Ishikawa (cell line): ENCODE results near the gene RADIL.

Experiments used
- TAF1 ChIP-seq: IDR thresholded peaks from 2 replicates; pipeline ENCODE4 v1.6.1; 2012; ENCODE audit warnings: low read depth, mild to moderate bottlenecking
- TF ChIP-seq, protein P1 (sequence below): IDR thresholded peaks from 2 replicates; pipeline ENCODE4 v1.6.1; 2012; ENCODE audit warnings: low read depth, mild to moderate bottlenecking

DNA sequence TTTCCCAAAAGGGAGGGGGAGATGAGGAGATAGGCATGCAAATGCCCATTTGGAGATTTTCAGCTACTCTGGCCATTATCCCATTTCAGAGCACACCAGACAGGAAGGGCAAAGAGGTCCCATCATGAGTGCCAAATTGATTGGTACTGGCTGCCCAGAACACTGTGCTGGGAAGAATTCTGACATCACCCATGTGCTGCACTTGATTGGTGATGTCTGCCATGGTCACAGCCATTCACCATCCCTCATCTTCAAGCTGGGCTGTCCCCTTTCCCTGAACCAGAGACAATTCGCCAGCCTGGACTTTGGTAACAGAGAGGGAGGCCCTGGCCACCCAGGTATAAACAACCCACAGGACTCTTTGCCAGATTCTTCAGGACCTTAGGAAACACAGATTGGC is 23.2 kb upstream of the RADIL start:
- no peak for TF ChIP-seq TAF1
- TF ChIP-seq, protein P1, sequence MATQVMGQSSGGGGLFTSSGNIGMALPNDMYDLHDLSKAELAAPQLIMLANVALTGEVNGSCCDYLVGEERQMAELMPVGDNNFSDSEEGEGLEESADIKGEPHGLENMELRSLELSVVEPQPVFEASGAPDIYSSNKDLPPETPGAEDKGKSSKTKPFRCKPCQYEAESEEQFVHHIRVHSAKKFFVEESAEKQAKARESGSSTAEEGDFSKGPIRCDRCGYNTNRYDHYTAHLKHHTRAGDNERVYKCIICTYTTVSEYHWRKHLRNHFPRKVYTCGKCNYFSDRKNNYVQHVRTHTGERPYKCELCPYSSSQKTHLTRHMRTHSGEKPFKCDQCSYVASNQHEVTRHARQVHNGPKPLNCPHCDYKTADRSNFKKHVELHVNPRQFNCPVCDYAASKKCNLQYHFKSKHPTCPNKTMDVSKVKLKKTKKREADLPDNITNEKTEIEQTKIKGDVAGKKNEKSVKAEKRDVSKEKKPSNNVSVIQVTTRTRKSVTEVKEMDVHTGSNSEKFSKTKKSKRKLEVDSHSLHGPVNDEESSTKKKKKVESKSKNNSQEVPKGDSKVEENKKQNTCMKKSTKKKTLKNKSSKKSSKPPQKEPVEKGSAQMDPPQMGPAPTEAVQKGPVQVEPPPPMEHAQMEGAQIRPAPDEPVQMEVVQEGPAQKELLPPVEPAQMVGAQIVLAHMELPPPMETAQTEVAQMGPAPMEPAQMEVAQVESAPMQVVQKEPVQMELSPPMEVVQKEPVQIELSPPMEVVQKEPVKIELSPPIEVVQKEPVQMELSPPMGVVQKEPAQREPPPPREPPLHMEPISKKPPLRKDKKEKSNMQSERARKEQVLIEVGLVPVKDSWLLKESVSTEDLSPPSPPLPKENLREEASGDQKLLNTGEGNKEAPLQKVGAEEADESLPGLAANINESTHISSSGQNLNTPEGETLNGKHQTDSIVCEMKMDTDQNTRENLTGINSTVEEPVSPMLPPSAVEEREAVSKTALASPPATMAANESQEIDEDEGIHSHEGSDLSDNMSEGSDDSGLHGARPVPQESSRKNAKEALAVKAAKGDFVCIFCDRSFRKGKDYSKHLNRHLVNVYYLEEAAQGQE: no peak
